Fibroblast of mammary gland (primary cell): ENCODE data around the gene CLMP.
A peak's percentile ranks its signal among the peaks of the same experiment; 100 is the strongest.

ENCODE experiments used
- DNase-seq: peaks from one replicate; pipeline ENCODE4 v3.0.0-alpha.2; 2010; ENCODE audit warnings: low read depth
- H3K4me3 ChIP-seq: 2 replicates; pipeline ENCODE4 v1.5.1; 2011; ENCODE audit warnings: low read depth, mild to moderate bottlenecking, low read length, moderate library complexity; ENCODE audit not compliant: control insufficient read depth
- TF ChIP-seq, protein P1 (sequence below): conservative IDR thresholded peaks from 2 replicates; pipeline ENCODE4 v1.5.1; 2011; ENCODE audit warnings: low read depth, low read length, inconsistent platforms; ENCODE audit not compliant: control insufficient read depth, insufficient read depth

Gene CLMP

GRCh38 chr11:123166071-123166559 lies 28.9 kb downstream of the CLMP start:
- DNase-seq, result peak; percentile 55
- TF ChIP-seq, protein P1, sequence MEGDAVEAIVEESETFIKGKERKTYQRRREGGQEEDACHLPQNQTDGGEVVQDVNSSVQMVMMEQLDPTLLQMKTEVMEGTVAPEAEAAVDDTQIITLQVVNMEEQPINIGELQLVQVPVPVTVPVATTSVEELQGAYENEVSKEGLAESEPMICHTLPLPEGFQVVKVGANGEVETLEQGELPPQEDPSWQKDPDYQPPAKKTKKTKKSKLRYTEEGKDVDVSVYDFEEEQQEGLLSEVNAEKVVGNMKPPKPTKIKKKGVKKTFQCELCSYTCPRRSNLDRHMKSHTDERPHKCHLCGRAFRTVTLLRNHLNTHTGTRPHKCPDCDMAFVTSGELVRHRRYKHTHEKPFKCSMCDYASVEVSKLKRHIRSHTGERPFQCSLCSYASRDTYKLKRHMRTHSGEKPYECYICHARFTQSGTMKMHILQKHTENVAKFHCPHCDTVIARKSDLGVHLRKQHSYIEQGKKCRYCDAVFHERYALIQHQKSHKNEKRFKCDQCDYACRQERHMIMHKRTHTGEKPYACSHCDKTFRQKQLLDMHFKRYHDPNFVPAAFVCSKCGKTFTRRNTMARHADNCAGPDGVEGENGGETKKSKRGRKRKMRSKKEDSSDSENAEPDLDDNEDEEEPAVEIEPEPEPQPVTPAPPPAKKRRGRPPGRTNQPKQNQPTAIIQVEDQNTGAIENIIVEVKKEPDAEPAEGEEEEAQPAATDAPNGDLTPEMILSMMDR, result peak; percentile 81
- no peak overlapping the region for H3K4me3 ChIP-seq

DNA sequence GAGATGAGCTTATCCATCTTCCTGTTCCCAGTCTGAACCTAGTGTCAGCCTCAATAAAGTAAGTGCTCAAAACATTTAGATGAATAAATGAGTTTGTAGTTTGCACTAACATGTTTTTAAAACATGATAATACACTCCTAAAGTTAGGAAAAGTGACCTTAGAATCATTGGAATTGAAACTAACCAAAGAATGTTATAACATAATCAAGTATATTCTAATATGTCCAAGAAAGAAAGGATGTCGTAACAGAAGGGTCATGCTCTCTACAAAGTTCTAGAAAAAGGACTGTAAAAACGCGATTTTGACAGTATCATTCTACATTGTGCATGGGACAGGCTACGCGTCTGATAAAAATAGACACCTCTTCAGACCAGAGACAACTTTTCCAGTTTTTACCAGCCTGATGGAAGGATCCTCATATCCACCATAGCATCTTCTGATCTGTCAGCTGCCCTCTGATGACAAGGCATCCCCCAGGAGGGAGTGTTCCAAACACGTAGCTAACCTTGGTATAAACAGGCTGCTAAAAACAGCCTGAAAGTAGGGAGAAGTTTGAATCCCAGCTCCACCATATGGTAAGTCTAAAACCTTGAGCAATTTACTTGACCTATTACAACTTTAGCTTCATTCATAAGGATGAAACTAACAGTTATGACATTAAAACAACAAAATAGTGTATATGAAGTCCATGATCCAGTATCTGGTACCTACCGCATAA lies 30.2 kb downstream of the CLMP start:
- no peak for DNase-seq
- TF ChIP-seq, protein P1, result no peak
- no peak overlapping the region for H3K4me3 ChIP-seq

GRCh38 chr11:123163621-123164020 lies 31.4 kb downstream of the CLMP start:
- DNase-seq, result no peak
- H3K4me3 ChIP-seq, result no peak overlapping the region
- TF ChIP-seq, protein P1, result peak; percentile 24

DNA sequence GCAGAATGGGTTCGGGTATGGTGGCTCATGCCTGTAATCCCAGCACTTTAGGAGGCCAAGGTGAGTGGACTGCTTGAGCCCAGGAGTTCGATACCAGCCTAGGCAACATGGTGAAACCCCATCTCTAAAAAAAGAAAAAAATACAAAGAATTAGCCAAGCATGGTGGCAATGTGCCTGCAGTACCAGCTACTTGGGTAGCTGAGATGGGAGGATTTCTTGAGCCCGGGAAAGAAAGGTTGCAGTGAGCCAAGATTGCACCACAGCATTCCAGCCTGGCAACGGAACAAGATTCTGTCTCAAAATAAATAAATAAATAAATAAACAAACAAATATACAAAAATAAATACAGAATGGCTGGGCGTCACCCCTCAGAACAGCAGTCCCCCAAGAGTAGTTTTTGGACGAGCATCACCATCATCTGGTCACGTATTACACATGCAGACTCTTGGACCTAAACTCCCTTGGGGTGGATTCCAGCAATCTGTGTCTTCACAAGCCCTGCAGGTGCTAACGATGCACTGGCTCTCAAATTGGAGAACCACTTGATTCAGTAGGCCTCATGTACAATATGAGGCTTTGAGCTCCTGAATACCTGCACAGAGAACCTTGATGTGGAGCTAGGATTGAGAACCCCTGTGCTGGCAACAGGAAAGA lies 33.5 kb downstream of the CLMP start:
- H3K4me3 ChIP-seq, result no peak overlapping the region
- DNase-seq, result no peak
- TF ChIP-seq, protein P1, result no peak

DNA sequence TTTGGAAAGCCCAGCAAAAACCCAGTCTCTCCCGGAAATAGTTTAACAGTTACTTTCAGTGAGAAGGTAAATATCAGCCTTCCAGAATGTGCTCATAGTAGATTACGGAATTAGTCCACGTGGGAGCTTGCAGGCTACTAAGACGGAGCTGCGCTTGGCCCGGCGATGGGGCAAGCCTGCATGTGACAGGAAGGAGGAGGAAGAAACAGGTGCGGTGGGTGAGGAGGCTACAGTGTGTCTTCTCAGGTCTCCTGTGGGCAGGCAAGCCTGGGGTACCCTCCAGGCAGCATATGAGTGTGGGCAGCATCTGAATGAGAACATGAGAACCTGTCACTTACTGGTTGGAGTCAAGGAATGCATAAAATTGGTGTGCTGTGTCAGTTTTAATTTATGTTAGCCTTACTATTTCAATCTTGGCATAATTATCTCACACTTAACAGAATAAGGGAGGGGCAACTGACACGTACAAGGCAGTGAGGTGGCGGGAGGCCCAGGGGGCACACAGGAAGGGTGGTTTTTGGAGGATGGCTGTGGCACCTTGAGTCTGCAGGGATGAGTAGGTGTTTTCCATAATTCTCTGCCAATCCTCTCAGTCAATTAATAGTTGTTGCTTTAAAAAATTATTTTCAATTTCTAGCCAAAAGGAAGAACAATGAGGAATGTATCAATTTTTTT lies 35.7 kb downstream of the CLMP start:
- TF ChIP-seq, protein P1, result no peak
- no peak overlapping the region for H3K4me3 ChIP-seq
- DNase-seq, result no peak

DNA sequence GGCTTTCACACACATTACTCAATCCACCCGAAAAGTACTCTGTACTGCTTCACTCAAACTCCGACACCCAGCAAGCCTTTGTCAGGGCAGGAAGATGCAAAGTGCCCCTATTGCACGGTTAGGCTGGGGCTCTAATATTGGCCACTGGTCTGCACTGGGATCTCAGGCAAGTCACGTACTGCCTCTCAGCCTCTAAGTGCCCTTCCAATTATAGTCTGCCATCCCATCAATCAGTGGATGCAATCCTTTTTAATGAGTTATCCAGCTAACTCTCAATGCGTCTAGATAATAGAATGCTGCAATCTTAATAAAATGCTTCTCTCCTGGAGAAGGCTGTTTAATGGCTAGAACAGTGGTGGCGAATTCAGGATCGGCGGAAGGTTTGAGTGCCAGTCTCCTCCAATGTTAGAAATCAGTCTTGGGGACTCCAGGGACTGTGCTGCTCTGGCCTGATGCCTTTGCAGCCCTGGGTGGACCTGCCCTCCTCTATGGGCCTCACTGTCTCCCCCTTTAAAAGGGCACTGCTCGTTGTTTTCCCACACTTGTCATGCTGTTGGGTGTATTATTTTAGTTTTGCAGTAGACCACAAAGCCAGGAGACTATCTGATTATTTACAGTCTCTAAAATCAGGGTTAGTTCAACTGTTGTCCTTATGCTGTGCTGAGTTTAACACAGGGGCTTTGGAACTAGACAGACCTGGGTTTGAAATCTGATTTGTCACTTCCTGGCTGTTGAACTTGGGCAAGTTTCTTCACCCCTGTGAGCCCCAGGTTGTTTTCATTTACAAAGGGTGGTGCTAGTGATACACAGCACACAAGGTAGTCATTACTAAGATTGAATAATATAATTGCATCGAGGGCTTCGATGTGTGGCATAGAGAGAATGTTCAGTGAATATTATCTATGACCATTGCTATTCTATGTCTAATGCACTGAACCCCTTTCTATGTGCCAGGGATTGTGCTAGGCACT lies 36.7 kb downstream of the CLMP start:
- H3K4me3 ChIP-seq, result no peak overlapping the region
- DNase-seq, result peak; percentile 25
- TF ChIP-seq, protein P1, result no peak
